GM12801 (cell line): ENCODE results near the gene CFB.

Source experiments
- TF ChIP-seq, protein P1 (sequence below): IDR thresholded peaks from one replicate; pipeline ENCODE4 v1.5.1; 2011; ENCODE audit warnings: control low read depth; ENCODE audit not compliant: insufficient read length; ENCODE audit errors: extremely low read depth

Gene CFB

DNA sequence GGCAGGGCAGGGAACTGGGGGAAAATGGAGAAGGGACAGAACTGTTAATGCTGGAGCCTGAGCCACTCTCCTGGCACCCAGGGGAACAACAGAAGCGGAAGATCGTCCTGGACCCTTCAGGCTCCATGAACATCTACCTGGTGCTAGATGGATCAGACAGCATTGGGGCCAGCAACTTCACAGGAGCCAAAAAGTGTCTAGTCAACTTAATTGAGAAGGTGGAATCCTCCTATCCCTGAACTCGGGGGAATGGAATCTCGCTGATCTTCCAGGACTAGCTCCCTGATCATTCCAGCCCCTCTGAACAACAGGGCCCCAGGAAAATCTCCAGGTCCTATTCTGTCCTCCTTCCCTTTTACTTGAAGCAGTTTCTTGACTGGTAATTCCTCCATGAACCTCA lies 2.0 kb downstream of the CFB start:
- TF ChIP-seq, protein P1, sequence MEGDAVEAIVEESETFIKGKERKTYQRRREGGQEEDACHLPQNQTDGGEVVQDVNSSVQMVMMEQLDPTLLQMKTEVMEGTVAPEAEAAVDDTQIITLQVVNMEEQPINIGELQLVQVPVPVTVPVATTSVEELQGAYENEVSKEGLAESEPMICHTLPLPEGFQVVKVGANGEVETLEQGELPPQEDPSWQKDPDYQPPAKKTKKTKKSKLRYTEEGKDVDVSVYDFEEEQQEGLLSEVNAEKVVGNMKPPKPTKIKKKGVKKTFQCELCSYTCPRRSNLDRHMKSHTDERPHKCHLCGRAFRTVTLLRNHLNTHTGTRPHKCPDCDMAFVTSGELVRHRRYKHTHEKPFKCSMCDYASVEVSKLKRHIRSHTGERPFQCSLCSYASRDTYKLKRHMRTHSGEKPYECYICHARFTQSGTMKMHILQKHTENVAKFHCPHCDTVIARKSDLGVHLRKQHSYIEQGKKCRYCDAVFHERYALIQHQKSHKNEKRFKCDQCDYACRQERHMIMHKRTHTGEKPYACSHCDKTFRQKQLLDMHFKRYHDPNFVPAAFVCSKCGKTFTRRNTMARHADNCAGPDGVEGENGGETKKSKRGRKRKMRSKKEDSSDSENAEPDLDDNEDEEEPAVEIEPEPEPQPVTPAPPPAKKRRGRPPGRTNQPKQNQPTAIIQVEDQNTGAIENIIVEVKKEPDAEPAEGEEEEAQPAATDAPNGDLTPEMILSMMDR: no peak

GRCh38 chr6:31948306-31948705 lies 2.4 kb downstream of the CFB start:
- TF ChIP-seq, protein P1: no peak

- TF ChIP-seq, protein P1: no peak
Measured at GRCh38 chr6:31948753-31949413, 3.0 kb downstream of the CFB start.

GRCh38 chr6:31949926-31950548 lies 4.1 kb downstream of the CFB start:
- TF ChIP-seq, protein P1: no peak

DNA sequence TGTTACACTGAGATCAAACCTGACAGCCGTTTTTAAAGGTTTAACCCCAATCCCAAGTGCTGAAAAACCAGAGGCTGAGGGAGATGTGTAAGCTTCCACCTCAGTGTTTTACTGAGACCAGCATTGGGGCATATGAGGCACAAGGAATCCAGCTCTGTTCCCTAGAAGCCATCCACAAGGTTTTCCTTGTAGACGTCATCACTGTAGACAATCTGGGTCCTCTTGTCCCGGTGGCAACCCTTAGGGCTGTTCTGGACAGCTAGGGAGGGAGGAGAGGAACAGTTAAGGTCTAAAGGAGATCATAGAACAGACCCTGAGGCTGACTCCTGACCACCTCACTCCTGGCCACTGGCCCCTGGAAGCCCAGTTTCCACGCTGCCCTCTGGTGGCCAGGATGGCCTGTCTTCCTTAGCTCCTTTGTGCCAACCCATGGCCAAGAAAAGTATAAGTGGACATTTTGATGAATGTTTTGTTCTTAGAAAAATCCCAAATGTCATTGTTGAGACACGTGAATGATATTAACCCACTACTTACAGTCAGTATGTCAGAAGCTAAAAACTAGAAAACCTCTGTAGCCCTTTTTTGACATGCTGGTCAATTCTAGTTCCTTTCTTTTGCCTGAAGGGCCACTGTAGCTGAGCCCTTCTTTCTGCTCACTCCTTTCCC lies 6.4 kb downstream of the CFB start:
- TF ChIP-seq, protein P1: no peak

DNA sequence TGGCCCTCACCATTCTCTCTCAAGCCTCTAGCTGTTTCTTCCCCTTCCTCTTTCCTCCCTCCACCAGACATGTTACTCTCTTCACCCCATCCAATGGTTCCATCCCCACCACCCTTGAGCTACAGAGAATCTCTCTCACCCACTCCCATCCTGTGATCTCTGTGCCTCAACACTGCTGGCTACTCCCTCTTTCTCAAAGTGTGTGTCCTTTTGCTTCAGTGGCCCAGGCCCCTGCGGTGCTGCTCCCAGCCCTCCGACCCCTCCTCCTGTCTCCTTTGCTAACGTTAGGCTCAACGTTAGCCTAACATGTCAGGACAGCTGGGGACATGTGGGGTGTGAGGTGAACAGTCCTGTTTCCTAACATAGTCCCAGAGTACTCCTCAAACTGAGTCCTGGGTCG lies 7.0 kb downstream of the CFB start:
- TF ChIP-seq, protein P1: no peak

DNA sequence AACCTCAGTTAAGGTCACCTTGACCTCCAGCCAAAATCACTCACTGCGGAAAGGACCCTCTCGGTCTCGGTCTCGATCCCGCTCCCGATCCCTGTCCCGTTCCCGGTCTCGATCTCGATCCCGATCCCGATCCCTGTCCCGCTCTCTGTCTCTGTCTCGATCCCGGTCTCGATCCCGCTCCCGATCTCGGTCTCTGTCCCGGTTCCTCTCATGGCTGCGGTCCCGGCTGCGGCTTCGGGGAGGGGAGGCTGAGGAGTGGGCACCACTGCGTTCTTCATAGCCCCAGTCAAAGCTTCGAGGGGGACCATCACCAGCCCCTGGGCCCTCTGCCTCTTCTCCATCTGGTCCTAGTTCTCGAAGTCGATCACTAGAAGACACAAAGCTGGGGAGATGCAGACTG lies 8.6 kb downstream of the CFB start:
- TF ChIP-seq, protein P1: no peak
